Loucy (cell line): Measurements from ENCODE around the gene ACRV1.
A peak's percentile ranks its signal among the peaks of the same experiment; 100 is the strongest.

Source experiments
- H2AFZ ChIP-seq: fragments of 200-600 bp; sonication (generic); 2 replicates; pipeline ENCODE4 v1.6.0; 2016; ENCODE audit warnings: antibody characterized with exemption, mild to moderate bottlenecking, low read length, moderate library complexity
- H3F3A ChIP-seq: fragments of 200-600 bp; 2 replicates; pipeline ENCODE4 v1.6.0; 2016; ENCODE audit warnings: antibody characterized with exemption, low read depth, mild to moderate bottlenecking
- H3K27me3 ChIP-seq: fragments of 200-600 bp; sonication (generic); 2 replicates; pipeline ENCODE4 v1.6.1; 2014; ENCODE audit warnings: low read length, mild to moderate bottlenecking; ENCODE audit not compliant: insufficient read depth, poor library complexity, severe bottlenecking
- H3K36me3 ChIP-seq: fragments of 200-600 bp; sonication (generic); 2 replicates; pipeline ENCODE4 v1.6.1; 2016; ENCODE audit warnings: low read length; ENCODE audit not compliant: insufficient read depth
- H3K4me1 ChIP-seq: fragments of 200-600 bp; sonication (generic); 2 replicates; pipeline ENCODE4 v1.5.1; 2014; ENCODE audit warnings: low read length, mild to moderate bottlenecking; ENCODE audit not compliant: insufficient read depth, poor library complexity, severe bottlenecking
- H3K4me2 ChIP-seq: fragments of 200-600 bp; sonication (generic); 2 replicates; pipeline ENCODE4 v1.6.0; 2014; ENCODE audit warnings: antibody characterized with exemption, low read length, low read depth, mild to moderate bottlenecking; ENCODE audit not compliant: poor library complexity, severe bottlenecking
- H3K4me3 ChIP-seq: fragments of 200-600 bp; sonication (generic); 2 replicates; pipeline ENCODE4 v1.5.1; 2014; ENCODE audit warnings: low read length, mild to moderate bottlenecking, mixed read lengths; ENCODE audit not compliant: poor library complexity, severe bottlenecking
- H3K79me2 ChIP-seq: fragments of 200-600 bp; sonication (generic); 2 replicates; pipeline ENCODE4 v1.6.1; 2014; ENCODE audit warnings: low read length; ENCODE audit not compliant: insufficient read depth
- H3K9ac ChIP-seq: fragments of 200-600 bp; sonication (generic); 2 replicates; pipeline ENCODE4 v1.6.0; 2014; ENCODE audit warnings: mild to moderate bottlenecking, low read depth, low read length, moderate library complexity; ENCODE audit not compliant: poor library complexity, severe bottlenecking
- H3K9me2 ChIP-seq: fragments of 200-600 bp; sonication (generic); replicated peaks from 2 replicates; pipeline ENCODE4 v1.6.1; 2016; ENCODE audit warnings: low read depth, low read length, mixed read lengths
- H3K9me3 ChIP-seq: fragments of 200-600 bp; sonication (generic); 2 replicates; pipeline ENCODE4 v1.6.1; 2014; ENCODE audit warnings: mild to moderate bottlenecking, antibody characterized with exemption, low read length, low read depth; ENCODE audit not compliant: insufficient read depth
- H4K20me1 ChIP-seq: fragments of 200-600 bp; sonication (generic); 2 replicates; pipeline ENCODE4 v1.6.0; 2014; ENCODE audit warnings: antibody characterized with exemption, low read length, mild to moderate bottlenecking; ENCODE audit not compliant: insufficient read depth, poor library complexity, severe bottlenecking
- EZH2phosphoT487 ChIP-seq: fragments of 200-600 bp; IDR thresholded peaks from 2 replicates; pipeline ENCODE4 v1.6.1; 2018; ENCODE audit warnings: antibody characterized with exemption, mild to moderate bottlenecking, moderate library complexity, borderline replicate concordance
- TF ChIP-seq, protein P1 (sequence below): fragments of 200-600 bp; sonication (generic); conservative IDR thresholded peaks from 2 replicates; pipeline ENCODE4 v1.5.1; 2014; ENCODE audit warnings: mild to moderate bottlenecking, antibody characterized with exemption, low read length

ACRV1 gene

DNA sequence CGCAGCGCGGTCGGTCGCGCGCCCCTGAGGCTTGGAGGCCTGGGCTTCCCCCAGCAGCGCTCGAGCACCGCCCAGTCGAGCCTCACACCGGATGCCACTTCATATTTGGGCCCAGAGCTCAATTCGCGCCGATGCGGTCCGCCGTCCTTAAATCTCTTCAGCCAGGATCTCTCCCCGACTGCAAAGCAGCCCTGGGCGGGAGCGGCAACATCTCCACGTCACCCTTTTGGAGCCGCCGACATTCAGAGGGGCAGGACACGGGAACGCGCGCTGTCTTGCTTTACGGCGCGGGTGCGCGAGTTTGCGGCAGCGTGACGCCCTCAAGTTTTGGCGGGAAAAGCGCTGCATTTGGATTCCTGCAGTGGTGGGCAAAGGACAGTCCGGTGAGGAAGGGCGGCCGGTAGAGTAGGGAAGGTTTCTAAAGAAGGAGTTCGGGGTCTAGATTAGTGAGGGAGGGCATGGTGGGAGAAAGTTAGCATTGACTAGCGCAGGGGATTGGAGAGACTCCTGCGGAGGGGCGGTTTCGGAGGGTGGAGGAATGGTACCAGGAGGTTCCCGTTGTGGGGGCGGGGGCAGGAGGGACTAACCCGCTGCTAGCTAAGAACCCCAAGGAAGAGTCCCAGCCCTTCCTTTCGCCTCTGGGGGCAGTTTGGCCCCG lies 54.9 kb downstream of the ACRV1 start:
- H3K79me2 ChIP-seq: peaks cover 44% of the 10 kb centered on the region
- H3K4me2 ChIP-seq: peak overlapping the region; percentile 92
- peaks cover 22% of the 10 kb centered on the region; the same call in 1 of the 2 replicates for H3K36me3 ChIP-seq
- peak overlapping the region; percentile 94 for H3K4me3 ChIP-seq
- peaks cover 40% of the 10 kb centered on the region for H4K20me1 ChIP-seq
- peak overlapping the region; percentile 91 for H2AFZ ChIP-seq
- no peaks in the 10 kb centered on the region for H3K27me3 ChIP-seq
- H3K9me2 ChIP-seq: no peaks in the 10 kb centered on the region
- H3K9ac ChIP-seq: peak overlapping the region; percentile 91
- no peaks in the 10 kb centered on the region; the same call in 1 of the 2 replicates for H3F3A ChIP-seq
- H3K9me3 ChIP-seq: no peaks in the 10 kb centered on the region
- TF ChIP-seq, protein P1, sequence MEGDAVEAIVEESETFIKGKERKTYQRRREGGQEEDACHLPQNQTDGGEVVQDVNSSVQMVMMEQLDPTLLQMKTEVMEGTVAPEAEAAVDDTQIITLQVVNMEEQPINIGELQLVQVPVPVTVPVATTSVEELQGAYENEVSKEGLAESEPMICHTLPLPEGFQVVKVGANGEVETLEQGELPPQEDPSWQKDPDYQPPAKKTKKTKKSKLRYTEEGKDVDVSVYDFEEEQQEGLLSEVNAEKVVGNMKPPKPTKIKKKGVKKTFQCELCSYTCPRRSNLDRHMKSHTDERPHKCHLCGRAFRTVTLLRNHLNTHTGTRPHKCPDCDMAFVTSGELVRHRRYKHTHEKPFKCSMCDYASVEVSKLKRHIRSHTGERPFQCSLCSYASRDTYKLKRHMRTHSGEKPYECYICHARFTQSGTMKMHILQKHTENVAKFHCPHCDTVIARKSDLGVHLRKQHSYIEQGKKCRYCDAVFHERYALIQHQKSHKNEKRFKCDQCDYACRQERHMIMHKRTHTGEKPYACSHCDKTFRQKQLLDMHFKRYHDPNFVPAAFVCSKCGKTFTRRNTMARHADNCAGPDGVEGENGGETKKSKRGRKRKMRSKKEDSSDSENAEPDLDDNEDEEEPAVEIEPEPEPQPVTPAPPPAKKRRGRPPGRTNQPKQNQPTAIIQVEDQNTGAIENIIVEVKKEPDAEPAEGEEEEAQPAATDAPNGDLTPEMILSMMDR: no peak
- no peak for TF ChIP-seq EZH2phosphoT487
- peaks cover 31% of the 10 kb centered on the region for H3K4me1 ChIP-seq

DNA sequence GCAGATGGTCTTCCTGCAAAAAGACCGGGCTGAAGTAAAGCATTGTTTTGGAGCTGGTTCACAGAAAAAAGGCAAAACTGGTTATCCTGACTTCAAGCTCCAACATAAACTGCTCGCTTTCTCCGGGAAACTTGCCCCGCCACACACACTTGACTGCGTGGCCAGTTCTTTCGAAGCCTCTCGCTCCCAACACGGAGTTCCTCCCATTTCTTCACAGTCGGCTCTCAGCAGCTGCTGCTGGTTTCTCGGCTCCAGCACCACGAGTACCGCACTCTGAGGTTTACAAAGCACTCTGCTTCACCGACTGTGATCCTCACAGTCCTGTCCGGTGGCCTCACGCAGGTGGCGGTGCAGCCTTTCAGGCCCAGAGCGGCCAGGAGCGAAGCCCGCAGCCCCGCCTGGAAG lies 55.4 kb downstream of the ACRV1 start:
- H3F3A ChIP-seq: no peaks in the 10 kb centered on the region; the same call in 1 of the 2 replicates
- peak overlapping the region; percentile 94 for H3K4me3 ChIP-seq
- H3K36me3 ChIP-seq: peaks cover 26% of the 10 kb centered on the region; the same call in 1 of the 2 replicates
- H3K9me3 ChIP-seq: no peaks in the 10 kb centered on the region
- H3K9me2 ChIP-seq: no peaks in the 10 kb centered on the region
- no peaks in the 10 kb centered on the region for H3K27me3 ChIP-seq
- peaks cover 37% of the 10 kb centered on the region for H4K20me1 ChIP-seq
- H3K9ac ChIP-seq: peak overlapping the region; percentile 91
- H3K4me1 ChIP-seq: peaks cover 30% of the 10 kb centered on the region
- TF ChIP-seq, protein P1: no peak
- TF ChIP-seq EZH2phosphoT487: no peak
- peaks cover 40% of the 10 kb centered on the region for H3K79me2 ChIP-seq
- peak overlapping the region; percentile 92 for H3K4me2 ChIP-seq
- peak overlapping the region; percentile 91 for H2AFZ ChIP-seq

DNA sequence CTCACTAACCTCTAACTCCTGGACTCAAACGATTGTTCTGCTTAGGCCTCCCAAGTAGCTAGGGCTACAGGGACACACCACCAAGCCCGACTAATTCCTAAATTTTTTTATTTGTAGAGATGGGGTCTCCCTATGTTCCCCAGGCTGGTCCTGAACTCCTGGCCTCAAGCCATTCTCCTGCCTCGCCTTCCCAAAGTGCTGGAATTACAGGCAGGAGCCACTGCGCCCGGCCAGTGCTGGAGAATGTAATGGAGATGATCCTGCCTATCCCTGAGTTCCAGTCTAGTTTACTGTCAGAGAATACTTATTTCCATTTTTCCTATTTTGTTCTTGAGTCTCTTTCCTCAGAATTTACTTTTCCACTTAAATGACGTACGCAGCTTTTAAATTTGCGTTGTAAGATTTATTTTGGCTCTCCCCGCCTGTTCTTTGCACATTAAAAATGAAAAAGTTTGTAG lies 55.9 kb downstream of the ACRV1 start, which contains the start of gene CHEK1:
Gene CHEK1 (plus strand): TSS at position 408 of the 458 bp plus-strand sequence. CDS start 1,606 bp downstream, outside the sequence.
- H3F3A ChIP-seq: no peaks in the 10 kb centered on the region; the same call in 1 of the 2 replicates
- TF ChIP-seq, protein P1: no peak
- no peak for TF ChIP-seq EZH2phosphoT487
- peaks cover 27% of the 10 kb centered on the region; the same call in 1 of the 2 replicates for H3K36me3 ChIP-seq

More for the DNA sequence above, 55.9 kb downstream of the ACRV1 start, which contains the start of gene CHEK1:
- H3K9me3 ChIP-seq: no peaks in the 10 kb centered on the region
- peak within 1 kb of the TSS; percentile 92 for H3K4me2 ChIP-seq
- no peaks in the 10 kb centered on the region for H3K9me2 ChIP-seq
- H3K79me2 ChIP-seq: peaks cover 36% of the 10 kb centered on the region
- peaks cover 30% of the 10 kb centered on the region for H3K4me1 ChIP-seq
- H2AFZ ChIP-seq: peak within 1 kb of the TSS; percentile 91
- H3K27me3 ChIP-seq: no peaks in the 10 kb centered on the region
- H4K20me1 ChIP-seq: peaks cover 32% of the 10 kb centered on the region
- H3K9ac ChIP-seq: peak within 1 kb of the TSS; percentile 91
- peak within 1 kb of the TSS; percentile 94 for H3K4me3 ChIP-seq
